Breast epithelium (tissue), 3 donors: ENCODE data around the gene GPC5.

ENCODE experiments used
- CTCF ChIP-seq, 3 donors: fragments of 450-650 bp; IDR thresholded peaks; one replicate each; pipeline ENCODE4 v1.5.1; 2016 to 2017; ENCODE audit warnings: antibody characterized with exemption in 3 of 3, mild to moderate bottlenecking in 3 of 3, moderate library complexity in 3 of 3
- POLR2A ChIP-seq: fragments of 450-650 bp; IDR thresholded peaks from one replicate; pipeline ENCODE4 v1.6.1; 2016; ENCODE audit warnings: antibody characterized with exemption, mild to moderate bottlenecking, moderate library complexity
- POLR2AphosphoS5 ChIP-seq, 3 donors: sonication (generic); formaldehyde crosslinking; IDR thresholded peaks; one replicate each; pipeline ENCODE4 v1.6.1; 2017; ENCODE audit warnings: antibody characterized with exemption in 3 of 3

- TF ChIP-seq CTCF (IDR thresholded peaks at IDR 0.05) (no peak), POLR2A (no peak), POLR2AphosphoS5 (IDR thresholded peaks at IDR 0.05) (no peak)
These were observed 1052.6 kb downstream of the GPC5 start for GRCh38 chr13:92451060-92451459.
